Upper lobe of right lung (tissue), 1 donor: ENCODE results near the gene IL31RA. TPM values are rescaled to one million over a fixed set of nuclear protein-coding genes. Genes with fewer than 3 reads are reported as not detected.
"Not testable (repeated sequence)": the region's sequence is repeated elsewhere in the genome, so short reads cannot be mapped to it uniquely, and the experiment has no call there.

Experiments
- ATAC-seq: fragments of 200-7000 bp; cut with Tn5 transposase; one replicate; pipeline ENCODE4 v1.9.1; 2020; ENCODE audit warnings: mild to moderate bottlenecking, moderate library complexity
- DNase-seq: peaks from one replicate; pipeline ENCODE4 v3.0.0-alpha.2; 2020
- H3K27ac ChIP-seq: fragments of 200-600 bp; one replicate; pipeline ENCODE4 v1.8.0; 2022
- H3K27me3 ChIP-seq: fragments of 200-600 bp; one replicate; pipeline ENCODE4 v1.8.0; 2022; ENCODE audit warnings: mild to moderate bottlenecking
- H3K36me3 ChIP-seq: fragments of 200-600 bp; one replicate; pipeline ENCODE4 v1.8.0; 2022
- H3K4me1 ChIP-seq: fragments of 200-600 bp; one replicate; pipeline ENCODE4 v1.8.0; 2022
- H3K4me3 ChIP-seq: fragments of 200-600 bp; one replicate; pipeline ENCODE4 v1.8.0; 2022; ENCODE audit warnings: mild to moderate bottlenecking
- H3K9me3 ChIP-seq: fragments of 200-600 bp; one replicate; pipeline ENCODE4 v1.8.0; 2022
- intact Hi-C: fragments of 100-400 bp; cut with DNase I; formaldehyde crosslinking; loops from one replicate; pipeline ENCODE4 v1.11.0; 2022
- long read RNA-seq: library from polyadenylated mRNA; unstranded; transcript quantifications from one replicate; pipeline ENCODE4 v2.0.0, GENCODE V29; 2021
- total RNA-seq: library from RNA; stranded (reverse); fragmentation: NEBNext Ultra II Directional; extraction: Animal tissue kit (Norgen Biotek cat#: 25700); gene quantifications from one replicate; pipeline ENCODE4 v1.2.1, GENCODE V29; 2021
- TF ChIP-seq, protein P1 (sequence below): fragments of 200-600 bp; IDR thresholded peaks from one replicate; pipeline ENCODE4 v1.8.0; 2022; ENCODE audit warnings: antibody characterized with exemption
- donor health status: DM: no; HTN: yes; CAD: no; lungs with severe emphysema.

IL31RA gene
- total RNA-seq: 0.14 TPM
- long read RNA-seq: 0 reads

- H3K4me3 ChIP-seq: no peak within 1 kb of the TSS
- no peaks in the 10 kb centered on the region for H3K9me3 ChIP-seq
- intact Hi-C loops: no loop called here
- no peaks in the 10 kb centered on the region for H3K4me1 ChIP-seq
- TF ChIP-seq, protein P1, sequence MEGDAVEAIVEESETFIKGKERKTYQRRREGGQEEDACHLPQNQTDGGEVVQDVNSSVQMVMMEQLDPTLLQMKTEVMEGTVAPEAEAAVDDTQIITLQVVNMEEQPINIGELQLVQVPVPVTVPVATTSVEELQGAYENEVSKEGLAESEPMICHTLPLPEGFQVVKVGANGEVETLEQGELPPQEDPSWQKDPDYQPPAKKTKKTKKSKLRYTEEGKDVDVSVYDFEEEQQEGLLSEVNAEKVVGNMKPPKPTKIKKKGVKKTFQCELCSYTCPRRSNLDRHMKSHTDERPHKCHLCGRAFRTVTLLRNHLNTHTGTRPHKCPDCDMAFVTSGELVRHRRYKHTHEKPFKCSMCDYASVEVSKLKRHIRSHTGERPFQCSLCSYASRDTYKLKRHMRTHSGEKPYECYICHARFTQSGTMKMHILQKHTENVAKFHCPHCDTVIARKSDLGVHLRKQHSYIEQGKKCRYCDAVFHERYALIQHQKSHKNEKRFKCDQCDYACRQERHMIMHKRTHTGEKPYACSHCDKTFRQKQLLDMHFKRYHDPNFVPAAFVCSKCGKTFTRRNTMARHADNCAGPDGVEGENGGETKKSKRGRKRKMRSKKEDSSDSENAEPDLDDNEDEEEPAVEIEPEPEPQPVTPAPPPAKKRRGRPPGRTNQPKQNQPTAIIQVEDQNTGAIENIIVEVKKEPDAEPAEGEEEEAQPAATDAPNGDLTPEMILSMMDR: no peak
- no peaks in the 10 kb centered on the region for H3K36me3 ChIP-seq
- ATAC-seq (no peak), DNase-seq (no peak)
- no peaks in the 10 kb centered on the region for H3K27me3 ChIP-seq
- H3K27ac ChIP-seq: no peak within 1 kb of the TSS
Measured at GRCh38 chr5:55850839-55851674, at the start of gene IL31RA. IL31RA (plus strand) TSS chr5:55851357; CDS start chr5:55851571, 214 bp downstream.

GRCh38 chr5:55808814-55809213 is 42.3 kb upstream of the IL31RA start:
- DNase-seq, H3K4me3 ChIP-seq, H3K4me1 ChIP-seq, ATAC-seq, H3K9me3 ChIP-seq, intact Hi-C loops, H3K27ac ChIP-seq, H3K27me3 ChIP-seq, H3K36me3 ChIP-seq: not testable (repeated sequence)

DNA sequence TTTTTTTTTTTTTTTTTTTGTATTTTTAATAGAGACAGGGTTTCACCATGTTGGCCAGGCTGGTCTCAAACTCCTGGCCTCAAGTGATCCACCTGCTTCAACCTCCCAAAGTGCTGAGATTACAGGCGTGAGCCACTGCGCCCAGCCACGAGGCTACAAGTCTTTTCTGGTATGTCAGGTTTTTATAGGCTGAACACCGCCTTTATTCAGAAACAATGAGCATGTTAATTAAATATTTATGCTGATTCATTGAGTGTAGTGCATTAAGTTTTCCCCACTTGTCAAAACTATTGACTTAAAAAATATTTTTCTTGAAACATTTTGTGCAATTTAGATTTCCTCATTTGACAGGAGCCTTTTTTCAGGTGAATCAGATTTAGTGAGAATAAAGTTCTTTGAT is 35.2 kb upstream of the IL31RA start:
- H3K4me1 ChIP-seq, ATAC-seq, H3K36me3 ChIP-seq, H3K9me3 ChIP-seq, H3K27me3 ChIP-seq, H3K27ac ChIP-seq, DNase-seq, intact Hi-C loops, H3K4me3 ChIP-seq: not testable (repeated sequence)

DNA sequence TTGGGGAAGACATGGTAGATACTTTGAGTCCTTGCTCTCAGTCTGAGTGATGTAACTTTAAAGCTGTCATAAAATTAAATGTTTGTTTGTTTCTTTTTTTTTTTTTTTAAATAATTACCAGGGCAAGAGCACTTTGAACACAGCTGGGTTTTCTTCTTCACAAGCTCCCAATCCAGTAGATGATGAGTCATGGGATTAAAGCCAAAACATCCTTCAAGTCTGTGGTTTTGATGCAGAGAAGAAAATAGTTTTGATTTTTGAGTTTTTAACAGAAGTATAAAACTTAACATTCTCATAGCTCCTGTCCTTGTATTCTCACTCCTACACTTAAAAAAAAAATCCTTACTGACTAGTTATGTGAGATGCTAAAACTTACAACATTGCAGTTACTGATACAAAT is 34.8 kb upstream of the IL31RA start:
- H3K36me3 ChIP-seq: no peaks in the 10 kb centered on the region
- H3K27ac ChIP-seq: no peak overlapping the region
- DNase-seq (no peak), ATAC-seq (no peak)
- H3K4me3 ChIP-seq: no peak overlapping the region
- H3K9me3 ChIP-seq: no peaks in the 10 kb centered on the region
- intact Hi-C loops: no loop called here
- H3K27me3 ChIP-seq: peaks cover 2% of the 10 kb centered on the region
- TF ChIP-seq, protein P1: no peak
- H3K4me1 ChIP-seq: no peaks in the 10 kb centered on the region

- TF ChIP-seq, protein P1: no peak
- Histone ChIP-seq H3K9me3 (no peaks in the 10 kb centered on the region), H3K4me1 (no peaks in the 10 kb centered on the region), H3K4me3 (no peak overlapping the region), H3K27me3 (peaks cover 9% of the 10 kb centered on the region), H3K27ac (no peak overlapping the region), H3K36me3 (no peaks in the 10 kb centered on the region)
- intact Hi-C loops: no loop called here
- DNase-seq (no peak), ATAC-seq (no peak)
Measured at GRCh38 chr5:55817030-55817429, 34.1 kb upstream of the IL31RA start.

- intact Hi-C loops: no loop called here
- Histone ChIP-seq H3K27ac (no peak overlapping the region), H3K27me3 (peaks cover 21% of the 10 kb centered on the region), H3K4me1 (no peaks in the 10 kb centered on the region), H3K4me3 (no peak overlapping the region), H3K36me3 (no peaks in the 10 kb centered on the region), H3K9me3 (no peaks in the 10 kb centered on the region)
- TF ChIP-seq, protein P1: no peak
- no peak for ATAC-seq
- no peak for DNase-seq
Measured at GRCh38 chr5:55820488-55820887, 30.7 kb upstream of the IL31RA start.
